Measurements from ENCODE around the gene SHCBP1.

- TF ChIP-seq POLR2A (IDR thresholded peaks at IDR 0.05) (no peak), CTCF (IDR thresholded peaks at IDR 0.05 in 4 of 5, conservative IDR thresholded peaks at IDR 0.05 in 1 of 5) (no peak)
Measured at GRCh38 chr16:46648656-46649055, 27.5 kb upstream of the SHCBP1 start.
